ENCODE data around the gene PTPRN2. TPM values are rescaled to one million over a fixed set of nuclear protein-coding genes. Genes with fewer than 3 reads are reported as not detected.

Gene PTPRN2
- total RNA-seq, 1 experiment from 2014 or later, result 0.16 TPM

GRCh38 chr7:158032561-158033115, 555.0 kb downstream of the PTPRN2 start:
- DNase-seq (ENCODE audit: low read depth, low spot score), result no peak
- in situ Hi-C loops (cut with HindIII; ENCODE audit: low pct_unique_long_range_greater_than_20kb, low sequenced_read_pairs), result no loop called here

GRCh38 chr7:158031867-158032308, 555.7 kb downstream of the PTPRN2 start:
- no peak for DNase-seq (ENCODE audit: low read depth, low spot score)
- in situ Hi-C loops (cut with HindIII; ENCODE audit: low pct_unique_long_range_greater_than_20kb, low sequenced_read_pairs), result no loop called here

DNA sequence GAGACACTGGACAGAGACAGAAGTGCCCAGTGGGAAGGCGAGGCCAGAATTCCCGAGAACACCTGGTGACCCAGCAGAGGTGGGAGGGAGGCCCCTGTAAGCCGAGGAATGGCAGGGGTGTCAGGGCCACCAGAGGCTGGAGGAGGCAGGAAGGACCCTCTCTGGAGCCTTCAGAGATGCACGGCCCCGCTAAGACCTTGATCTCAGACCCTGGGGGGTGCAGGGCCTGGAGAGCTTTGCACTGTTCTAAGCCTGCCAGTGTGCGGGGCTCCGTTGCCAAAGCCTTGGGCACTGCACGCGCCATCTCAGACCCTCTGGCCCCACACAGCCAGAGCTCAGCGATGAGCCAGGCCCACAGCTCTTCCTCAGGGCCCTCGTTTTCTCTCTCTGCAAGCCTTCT, 557.1 kb downstream of the PTPRN2 start:
- in situ Hi-C loops (cut with HindIII; ENCODE audit: low pct_unique_long_range_greater_than_20kb, low sequenced_read_pairs), result no loop called here
- no peak for DNase-seq (ENCODE audit: low read depth, low spot score)

DNA sequence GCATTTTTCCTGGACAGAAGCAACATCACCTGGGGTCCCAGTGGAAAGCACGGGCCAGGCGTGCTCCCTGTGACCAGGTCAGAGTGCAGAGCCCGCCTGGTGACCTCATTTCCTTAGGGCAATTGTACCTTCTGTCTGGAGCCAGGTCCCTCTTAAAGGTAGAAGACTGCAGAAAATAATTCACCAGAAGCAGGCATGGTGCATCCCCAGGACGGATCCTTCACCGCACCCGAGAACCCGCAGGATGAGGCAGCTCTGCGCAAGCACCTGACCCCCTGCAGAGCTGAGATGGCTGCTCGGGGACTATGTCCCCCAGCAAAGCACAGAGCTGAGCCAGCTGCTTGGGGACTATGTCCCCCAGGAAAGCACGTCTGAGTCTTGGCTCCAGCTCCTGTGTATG, 557.6 kb downstream of the PTPRN2 start:
- in situ Hi-C loops (cut with HindIII; ENCODE audit: low pct_unique_long_range_greater_than_20kb, low sequenced_read_pairs), result no loop called here
- DNase-seq (ENCODE audit: low read depth, low spot score), result no peak

DNA sequence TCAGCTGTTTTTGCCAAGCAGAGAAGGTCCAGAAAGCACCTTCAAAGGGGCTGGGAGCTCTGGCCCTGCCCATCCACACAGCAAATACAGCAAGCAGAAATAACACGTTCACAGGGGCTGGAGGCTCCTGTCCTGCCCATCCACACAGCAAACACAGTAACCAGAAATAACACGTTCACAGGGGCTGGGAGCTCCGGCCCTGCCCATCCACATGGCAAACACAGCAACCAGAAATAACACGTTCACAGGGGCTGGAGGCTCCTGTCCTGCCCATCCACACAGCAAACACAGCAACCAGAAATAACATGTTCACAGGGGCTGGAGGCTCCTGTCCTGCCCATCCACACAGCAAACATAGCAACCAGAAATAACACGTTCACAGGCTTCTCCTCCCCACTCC, 558.1 kb downstream of the PTPRN2 start:
- in situ Hi-C loops (cut with HindIII; ENCODE audit: low pct_unique_long_range_greater_than_20kb, low sequenced_read_pairs), result no loop called here
- DNase-seq (ENCODE audit: low read depth, low spot score), result no peak

DNA sequence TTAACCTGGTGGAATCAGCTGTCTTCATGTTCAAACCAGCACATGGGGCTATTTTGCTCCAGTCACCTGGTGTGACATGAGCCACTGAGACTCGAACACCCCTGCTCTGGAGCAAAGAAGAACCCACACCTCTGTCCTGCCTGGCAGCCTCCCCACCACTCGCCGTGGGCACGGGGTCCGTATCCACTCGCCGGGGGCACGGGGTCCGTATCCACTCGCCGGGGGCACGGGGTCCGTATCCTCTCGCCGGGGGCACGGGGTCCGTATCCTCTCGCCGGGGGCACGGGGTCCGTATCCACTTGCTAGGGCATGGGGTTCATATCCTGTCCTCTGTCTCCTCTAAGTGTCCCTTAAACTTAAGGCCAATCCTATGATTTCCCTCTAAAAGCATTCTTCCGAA, 558.7 kb downstream of the PTPRN2 start:
- in situ Hi-C loops (cut with HindIII; ENCODE audit: low pct_unique_long_range_greater_than_20kb, low sequenced_read_pairs), result no loop called here
- no peak for DNase-seq (ENCODE audit: low read depth, low spot score)

DNA sequence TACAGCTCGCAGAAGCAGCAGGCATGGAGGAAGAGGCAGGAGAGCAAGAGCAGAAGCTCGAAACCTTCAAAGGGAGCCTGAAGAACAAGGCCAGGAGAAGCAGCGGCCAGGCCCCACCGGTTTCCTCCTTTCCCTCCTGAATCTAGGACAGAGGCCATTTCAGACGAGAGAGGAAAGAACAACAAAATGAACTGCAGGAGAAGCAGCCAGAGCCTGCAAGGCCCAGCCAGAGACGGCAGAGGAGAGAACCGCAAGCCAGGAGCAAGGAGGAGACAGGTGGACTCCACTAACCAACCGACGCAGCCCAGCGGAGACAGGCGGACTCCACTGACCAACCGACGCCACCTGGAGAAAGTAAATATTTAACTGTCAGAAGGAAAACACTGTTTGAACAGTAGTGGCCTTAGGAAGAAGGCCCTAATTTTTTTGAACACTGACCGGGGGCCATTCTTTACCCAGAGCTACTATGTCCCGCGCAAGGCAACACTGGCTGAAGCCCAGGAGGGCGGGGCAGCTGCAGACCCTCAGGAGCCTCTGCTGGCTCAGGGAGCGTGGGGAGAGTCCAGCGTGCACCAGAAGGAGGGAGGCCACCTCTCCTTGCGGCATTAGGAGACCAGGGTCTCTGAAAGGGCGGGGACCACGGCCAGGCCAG, 559.2 kb downstream of the PTPRN2 start:
- DNase-seq (ENCODE audit: low read depth, low spot score), result no peak
- in situ Hi-C loops (cut with HindIII; ENCODE audit: low pct_unique_long_range_greater_than_20kb, low sequenced_read_pairs), result no loop called here

GRCh38 chr7:158027646-158028045, 560.0 kb downstream of the PTPRN2 start:
- in situ Hi-C loops (cut with HindIII; ENCODE audit: low pct_unique_long_range_greater_than_20kb, low sequenced_read_pairs), result no loop called here
- DNase-seq (ENCODE audit: low read depth, low spot score), result no peak

DNA sequence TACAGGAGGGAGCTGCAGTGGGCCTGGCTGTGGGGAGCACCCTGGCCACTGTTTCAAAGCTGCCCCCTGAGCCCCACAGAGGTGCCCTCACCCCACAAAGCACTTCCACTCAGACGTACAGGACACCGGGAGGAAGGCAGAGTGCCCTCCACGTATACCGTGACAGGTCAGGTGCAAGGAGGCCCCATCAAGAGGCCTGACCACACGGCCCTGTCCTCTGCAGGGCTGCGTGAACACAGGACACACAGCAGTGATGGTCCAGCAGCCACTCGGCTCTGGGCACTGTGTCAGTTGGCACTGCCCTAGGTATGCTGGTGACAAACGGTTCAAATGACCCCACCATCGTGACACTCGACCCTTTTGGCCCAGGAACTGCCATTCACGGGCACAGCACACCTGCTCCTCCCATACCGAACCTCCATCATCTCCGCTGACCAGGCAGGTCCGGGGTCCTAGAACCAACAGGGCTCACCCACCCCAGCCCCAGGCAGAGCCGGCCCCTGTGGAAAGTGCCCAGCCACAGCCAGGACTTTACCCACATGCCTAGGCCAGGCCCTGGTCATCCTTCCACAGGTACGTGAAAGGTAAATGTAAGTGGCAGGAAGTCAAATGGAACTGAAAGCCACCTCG, 560.9 kb downstream of the PTPRN2 start:
- no peak for DNase-seq (ENCODE audit: low read depth, low spot score)
- in situ Hi-C loops (cut with HindIII; ENCODE audit: low pct_unique_long_range_greater_than_20kb, low sequenced_read_pairs), result no loop called here

DNA sequence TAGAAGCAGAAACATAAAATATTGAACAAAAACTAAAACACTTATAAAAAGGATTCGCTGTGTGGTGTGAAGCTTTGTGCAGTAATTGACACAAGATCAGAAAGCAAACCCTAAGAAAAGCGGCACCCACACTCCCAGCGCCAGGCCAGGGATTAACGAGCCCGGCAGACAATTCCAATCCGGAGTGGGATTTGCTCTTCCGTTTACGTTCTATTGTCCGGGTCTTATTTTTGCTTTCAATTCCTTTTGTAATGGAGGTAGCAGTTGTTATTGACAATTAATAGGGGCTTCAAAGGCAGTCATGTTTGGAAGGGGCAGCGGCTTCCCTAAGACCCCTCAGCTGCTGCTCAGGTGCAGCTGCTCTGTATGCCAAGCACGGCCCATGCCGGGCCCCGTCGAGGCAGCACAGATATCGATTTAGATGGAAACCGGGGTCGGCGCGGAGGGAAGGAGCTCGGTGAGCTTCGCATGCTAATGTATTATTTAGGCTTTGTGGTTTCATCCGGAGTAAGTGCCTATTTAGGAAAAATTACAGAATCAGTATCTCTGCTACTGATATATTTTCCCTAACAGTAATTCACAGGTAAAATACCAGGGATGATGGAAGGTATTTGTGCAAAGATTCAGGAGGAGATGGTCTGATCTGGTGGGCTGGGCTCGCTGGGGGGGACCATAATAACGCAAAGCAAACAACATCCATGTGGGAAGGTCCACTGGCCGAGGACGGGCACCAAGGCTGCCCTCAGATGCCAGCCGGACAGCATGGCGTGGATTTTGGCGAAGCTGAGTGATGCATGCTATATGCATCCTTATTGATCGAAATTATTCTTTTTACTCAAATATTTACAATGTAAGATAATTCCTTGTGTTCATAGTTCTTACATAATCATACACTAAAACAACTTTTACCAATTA, 561.7 kb downstream of the PTPRN2 start:
- in situ Hi-C loops (cut with HindIII; ENCODE audit: low pct_unique_long_range_greater_than_20kb, low sequenced_read_pairs), result no loop called here
- no peak for DNase-seq (ENCODE audit: low read depth, low spot score)

- in situ Hi-C loops (cut with HindIII; ENCODE audit: low pct_unique_long_range_greater_than_20kb, low sequenced_read_pairs), result no loop called here
- DNase-seq (ENCODE audit: low read depth, low spot score), result no peak
Measured at GRCh38 chr7:158024881-158025280, 562.7 kb downstream of the PTPRN2 start.

- no peak for DNase-seq (ENCODE audit: low read depth, low spot score)
- in situ Hi-C loops (cut with HindIII; ENCODE audit: low pct_unique_long_range_greater_than_20kb, low sequenced_read_pairs), result no loop called here
Measured at GRCh38 chr7:158024351-158024715, 563.3 kb downstream of the PTPRN2 start.

DNA sequence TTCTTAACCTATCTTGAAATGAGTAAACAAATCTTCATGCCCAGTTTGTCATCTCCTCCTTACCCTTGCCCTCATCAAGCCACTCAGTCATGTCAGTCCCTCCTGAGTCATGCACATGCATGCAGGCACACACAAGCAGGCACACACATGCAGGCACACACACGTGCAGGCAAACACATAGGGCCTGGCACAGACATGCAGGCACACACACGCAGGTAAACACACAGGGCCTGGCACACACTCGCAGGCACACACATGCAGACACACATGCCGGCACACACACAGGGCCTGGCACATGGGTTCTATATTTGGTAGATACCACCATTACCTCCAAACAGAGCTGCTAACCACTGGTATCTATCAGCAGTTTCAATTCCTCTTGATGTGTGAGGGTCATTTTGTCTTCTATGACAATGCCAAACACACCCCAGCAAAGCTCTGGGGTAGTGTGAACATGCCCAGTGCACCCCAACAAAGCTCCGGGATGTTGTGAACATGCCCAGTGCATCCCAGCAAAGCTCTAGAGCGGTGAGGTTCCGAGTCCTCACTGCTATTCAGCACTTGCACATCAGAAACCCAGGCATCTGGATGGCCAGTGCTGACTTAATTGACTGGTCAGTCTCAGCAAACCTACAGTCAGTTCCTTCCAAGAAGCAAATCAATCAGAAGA, 563.8 kb downstream of the PTPRN2 start:
- no peak for DNase-seq (ENCODE audit: low read depth, low spot score)
- in situ Hi-C loops (cut with HindIII; ENCODE audit: low pct_unique_long_range_greater_than_20kb, low sequenced_read_pairs), result no loop called here

- DNase-seq (ENCODE audit: low read depth, low spot score), result no peak
- in situ Hi-C loops (cut with HindIII; ENCODE audit: low pct_unique_long_range_greater_than_20kb, low sequenced_read_pairs), result no loop called here
Measured at GRCh38 chr7:158023157-158023556, 564.5 kb downstream of the PTPRN2 start.

DNA sequence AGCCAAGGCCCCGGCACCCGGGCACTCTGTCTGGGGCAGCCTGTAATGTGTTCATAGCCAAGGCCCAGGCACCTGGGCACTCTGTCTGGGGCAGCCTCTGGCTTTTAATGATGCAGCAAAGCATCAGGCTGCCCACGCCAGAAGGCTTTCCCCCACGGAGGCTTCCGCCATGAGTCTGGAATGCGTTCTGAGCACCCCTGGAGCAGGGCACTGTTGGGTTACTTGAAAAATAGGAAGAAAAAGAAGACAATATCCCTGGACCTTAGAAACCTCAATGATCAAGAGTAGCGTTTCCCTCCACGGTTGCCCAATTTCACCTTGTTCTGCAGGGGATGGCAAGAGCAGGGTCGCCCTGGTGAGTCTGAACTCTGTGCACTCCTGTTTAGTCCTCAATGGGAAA, 565.0 kb downstream of the PTPRN2 start:
- in situ Hi-C loops (cut with HindIII; ENCODE audit: low pct_unique_long_range_greater_than_20kb, low sequenced_read_pairs), result no loop called here
- DNase-seq (ENCODE audit: low read depth, low spot score), result no peak

- in situ Hi-C loops (cut with HindIII; ENCODE audit: low pct_unique_long_range_greater_than_20kb, low sequenced_read_pairs), result no loop called here
- no peak for DNase-seq (ENCODE audit: low read depth, low spot score)
Measured at GRCh38 chr7:158021836-158022235, 565.8 kb downstream of the PTPRN2 start.

DNA sequence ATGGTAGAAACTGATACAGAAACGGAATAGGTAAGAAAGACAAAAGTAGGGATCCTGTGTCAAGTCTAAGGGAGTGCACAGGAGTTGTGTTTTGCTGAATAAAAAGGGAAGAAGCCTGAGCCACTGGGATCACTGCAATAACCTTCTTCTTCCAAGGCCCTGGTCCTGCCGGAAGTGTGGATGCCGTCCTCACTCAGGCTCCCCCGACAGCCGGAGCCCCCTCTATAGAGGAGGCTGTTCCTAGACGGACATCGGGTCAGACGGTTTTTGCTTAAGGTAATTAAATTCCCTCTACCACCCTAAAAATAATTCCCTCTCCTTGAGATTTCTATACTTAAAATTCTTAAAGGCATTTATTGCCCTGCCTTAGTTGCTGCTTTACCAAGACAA, 566.9 kb downstream of the PTPRN2 start:
- in situ Hi-C loops (cut with HindIII; ENCODE audit: low pct_unique_long_range_greater_than_20kb, low sequenced_read_pairs), result no loop called here
- DNase-seq (ENCODE audit: low read depth, low spot score), result no peak

Data from SK-MEL-5 (cell line).